Stimulated activated CD8-positive, alpha-beta memory T cell treated with anti-CD3 and anti-CD28 coated beads, Interleukin-4, amount 100 ng/mL, for 1 hour (primary cell): ENCODE results near the gene BRD3OS.
A peak's percentile ranks its signal among the peaks of the same experiment; 100 is the strongest.
"Not testable (repeated sequence)": the region's sequence is repeated elsewhere in the genome, so short reads cannot be mapped to it uniquely, and the experiment has no call there.

ENCODE experiments used
- DNase-seq, 2 donors: peaks; one replicate each; pipeline ENCODE4 v3.0.0-alpha.2; 2020; ENCODE audit warnings: low read depth in 2 of 2, low spot score in 1 of 2

Gene BRD3OS

GRCh38 chr9:133988771-133989170, 36.5 kb upstream of the BRD3OS start:
- DNase-seq: not testable (repeated sequence)

- DNase-seq: no peak
These were observed 35.5 kb upstream of the BRD3OS start for GRCh38 chr9:133989625-133990365.

- no peak for DNase-seq
These were observed 34.7 kb upstream of the BRD3OS start for GRCh38 chr9:133990366-133991213.

GRCh38 chr9:133991214-133991921, 33.9 kb upstream of the BRD3OS start:
- no peak for DNase-seq

GRCh38 chr9:133991964-133992779, 33.1 kb upstream of the BRD3OS start, which contains the start of gene VAV2:
TSS of gene VAV2 (minus strand) at chr9:133992324. CDS start at chr9:133992278, 46 bp downstream.
- no peak for DNase-seq

GRCh38 chr9:133992780-133993634, 32.3 kb upstream of the BRD3OS start:
- DNase-seq: peak; percentile 64

GRCh38 chr9:133993635-133994253, 31.5 kb upstream of the BRD3OS start:
- no peak for DNase-seq

GRCh38 chr9:133994353-133995011, 30.8 kb upstream of the BRD3OS start:
- peak; percentile 58 to 63 for DNase-seq

GRCh38 chr9:133995012-133995896, 30.0 kb upstream of the BRD3OS start:
- no peak for DNase-seq

- DNase-seq: no peak
These were observed 28.5 kb upstream of the BRD3OS start for GRCh38 chr9:133996531-133997520.

GRCh38 chr9:133997584-133997983, 27.7 kb upstream of the BRD3OS start:
- no peak for DNase-seq

GRCh38 chr9:133998915-133999595, 26.2 kb upstream of the BRD3OS start:
- DNase-seq: no peak

GRCh38 chr9:133999851-134000265, 25.4 kb upstream of the BRD3OS start:
- DNase-seq: no peak

- DNase-seq: no peak
These were observed 22.5 kb upstream of the BRD3OS start for GRCh38 chr9:134002796-134003195.

- no peak for DNase-seq
These were observed 22.0 kb upstream of the BRD3OS start for GRCh38 chr9:134003237-134003636.
